ENCODE results near the gene ETV3L.
"Not testable (repeated sequence)": the region's sequence is repeated elsewhere in the genome, so short reads cannot be mapped to it uniquely, and the experiment has no call there.

ETV3L gene

DNA sequence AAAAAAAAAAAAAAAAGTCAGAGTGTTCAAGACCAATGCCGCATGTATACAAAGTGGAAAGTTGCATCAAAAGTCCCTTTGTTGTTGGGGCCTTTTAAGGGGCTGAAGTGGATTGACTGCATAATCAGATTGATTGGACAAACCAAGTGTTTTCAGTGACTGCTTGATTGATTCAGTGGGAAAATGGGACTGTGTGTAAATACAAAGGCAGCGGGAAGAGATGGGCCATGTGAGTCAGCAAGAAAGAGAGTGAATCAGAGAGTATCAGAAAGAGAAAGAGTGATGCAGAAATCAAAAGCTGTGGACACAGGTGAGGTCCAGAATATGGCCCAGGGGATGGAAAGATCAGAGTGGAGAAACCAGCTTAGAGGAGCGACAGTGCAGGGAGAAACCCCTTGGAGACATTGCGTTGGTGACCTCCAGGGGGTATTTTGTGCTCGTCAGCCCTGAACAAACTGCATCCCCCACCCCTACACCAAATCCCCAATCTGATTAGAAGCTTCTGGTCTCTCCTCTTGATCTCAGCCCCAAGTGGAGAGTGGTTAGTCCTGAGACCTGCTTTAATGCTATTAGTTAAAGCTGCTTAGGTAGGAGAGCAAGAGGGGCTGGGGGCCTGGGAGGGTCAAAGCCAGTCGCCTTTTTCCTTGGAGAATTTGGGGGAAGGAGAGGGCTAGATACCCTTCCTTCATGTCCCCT, 5.1 kb upstream of the ETV3L start:
- no peak for DNase-seq

DNA sequence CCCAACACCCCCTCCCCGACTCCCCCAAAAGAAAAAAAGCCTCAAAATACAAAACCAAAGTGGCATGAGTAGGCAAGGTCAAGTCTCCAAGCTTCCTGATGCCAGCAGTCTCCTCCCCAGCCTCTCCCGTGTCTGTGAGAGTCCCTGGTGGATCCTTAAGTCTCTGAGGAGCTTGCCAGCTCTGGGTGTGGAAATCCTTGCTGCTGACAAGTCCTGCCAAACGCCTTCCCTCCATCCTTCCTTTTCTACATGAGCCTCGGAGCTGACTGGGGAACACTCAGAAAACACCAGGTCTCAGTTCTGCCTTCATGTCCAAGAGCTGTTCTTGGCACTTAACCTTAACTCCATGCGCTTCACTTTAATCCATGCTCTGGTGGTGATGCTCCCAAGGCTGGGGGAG, 3.7 kb upstream of the ETV3L start:
- no peak for DNase-seq

DNA sequence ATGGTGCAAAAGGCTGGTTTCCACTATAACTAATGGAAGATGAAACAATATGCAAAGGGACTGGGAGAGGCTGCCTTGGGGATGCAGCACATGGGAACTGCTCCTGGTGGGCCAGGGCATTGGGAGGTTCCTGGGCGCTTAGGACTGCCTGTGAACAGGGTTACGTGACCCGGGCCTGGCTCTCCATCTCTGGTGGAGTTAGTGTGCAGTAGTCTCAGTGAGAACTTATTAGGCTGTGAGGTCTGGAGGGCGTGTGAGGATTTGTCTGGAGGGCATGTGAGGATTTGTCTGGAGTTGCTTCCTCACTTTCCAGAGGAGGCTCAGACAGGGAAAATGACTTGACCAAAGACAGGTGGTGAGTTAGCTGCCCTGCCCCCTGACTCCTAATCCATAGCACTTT, 1.5 kb upstream of the ETV3L start:
- DNase-seq, result no peak

DNA sequence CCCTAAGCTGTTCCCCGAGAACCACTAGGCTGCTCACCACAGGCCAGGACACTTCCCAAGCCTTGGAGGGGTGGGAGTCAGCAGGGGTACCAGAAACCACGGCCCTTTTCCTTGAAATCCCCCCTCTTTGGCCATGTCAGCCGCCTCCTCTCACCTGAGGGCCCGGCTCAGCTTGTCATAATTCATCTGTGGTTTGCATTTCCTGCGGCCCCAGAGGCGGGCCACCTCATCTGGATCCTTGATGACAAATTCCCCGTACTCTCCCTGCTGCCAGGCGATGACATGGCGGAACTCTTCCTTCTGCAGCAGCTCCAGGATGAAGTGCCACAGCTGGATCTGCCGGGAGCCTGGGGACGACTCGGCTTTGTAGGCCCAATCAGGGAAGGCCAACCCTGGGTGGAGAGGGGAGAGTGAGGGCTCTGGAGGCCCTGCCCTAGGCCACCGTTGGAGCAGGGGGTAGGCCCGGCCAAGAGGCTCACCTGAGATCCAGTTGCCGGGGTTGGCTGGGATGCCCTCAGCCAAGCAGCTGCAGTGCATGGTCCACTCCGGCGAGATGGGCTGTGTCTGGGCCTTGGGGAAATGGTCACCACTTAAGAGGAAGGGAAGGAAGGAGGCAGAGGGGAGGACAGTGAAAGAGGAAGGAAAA, 498 bp downstream of the ETV3L start:
- not testable (repeated sequence) for DNase-seq

DNA sequence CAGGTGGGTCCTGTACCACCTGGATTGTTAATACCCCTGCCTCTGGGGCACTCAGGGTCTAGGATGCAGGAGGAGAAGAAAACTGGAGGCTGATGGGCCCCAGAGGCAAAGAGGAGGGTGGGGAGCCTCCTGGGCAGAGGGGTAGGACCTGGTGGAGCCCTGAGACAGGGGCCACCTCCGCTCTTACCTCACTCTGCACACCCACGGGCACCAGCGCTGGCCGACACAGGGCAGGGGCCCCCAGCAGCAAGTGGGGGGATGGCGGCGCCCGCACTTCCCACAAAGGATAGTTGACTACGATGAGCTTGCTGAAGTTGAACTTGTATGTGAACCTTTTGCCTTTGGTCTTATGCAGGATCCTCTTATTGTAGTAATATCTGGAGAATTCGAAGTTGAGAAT, 1.1 kb downstream of the ETV3L start:
- no peak for DNase-seq

DNA sequence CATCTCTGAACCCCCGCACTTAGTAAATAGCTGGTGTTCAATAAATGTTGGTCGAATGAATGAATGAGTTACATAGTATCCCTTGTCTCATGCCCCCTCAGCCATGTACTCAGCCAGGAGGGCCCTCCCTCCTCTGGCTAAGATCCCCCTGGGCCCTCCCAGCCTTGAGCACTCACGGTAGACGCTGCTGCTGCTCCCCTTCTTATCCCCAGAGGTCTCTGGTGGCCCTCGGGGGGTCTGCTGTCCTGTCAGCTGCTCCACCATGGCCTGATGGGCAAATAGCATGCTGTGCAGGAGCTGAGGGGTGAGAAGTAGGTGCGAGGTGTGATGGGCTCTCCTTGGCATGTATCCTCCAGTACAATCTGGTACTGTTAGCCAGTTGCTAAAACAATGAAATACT, 1.9 kb downstream of the ETV3L start:
- no peak for DNase-seq

DNA sequence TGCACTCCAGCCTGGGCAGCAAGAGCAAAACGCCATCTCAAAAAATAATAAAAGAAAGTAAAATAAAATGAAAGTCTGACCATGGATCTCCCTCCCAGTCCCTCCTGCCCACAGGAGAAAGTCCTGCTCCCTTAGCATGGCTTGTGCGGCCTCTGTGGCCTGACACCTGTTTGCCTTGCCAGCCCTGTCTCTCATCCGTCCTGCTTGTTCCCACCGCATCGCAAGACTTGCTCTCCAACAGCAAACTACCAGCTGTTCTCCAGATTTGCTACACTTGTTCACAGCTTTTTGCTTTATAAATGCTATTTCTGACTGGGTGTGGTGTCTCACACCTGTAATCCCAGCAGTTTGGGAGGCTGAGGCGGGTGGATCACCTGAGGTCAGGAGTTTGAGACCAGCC, 2.7 kb downstream of the ETV3L start:
- DNase-seq, result no peak

DNA sequence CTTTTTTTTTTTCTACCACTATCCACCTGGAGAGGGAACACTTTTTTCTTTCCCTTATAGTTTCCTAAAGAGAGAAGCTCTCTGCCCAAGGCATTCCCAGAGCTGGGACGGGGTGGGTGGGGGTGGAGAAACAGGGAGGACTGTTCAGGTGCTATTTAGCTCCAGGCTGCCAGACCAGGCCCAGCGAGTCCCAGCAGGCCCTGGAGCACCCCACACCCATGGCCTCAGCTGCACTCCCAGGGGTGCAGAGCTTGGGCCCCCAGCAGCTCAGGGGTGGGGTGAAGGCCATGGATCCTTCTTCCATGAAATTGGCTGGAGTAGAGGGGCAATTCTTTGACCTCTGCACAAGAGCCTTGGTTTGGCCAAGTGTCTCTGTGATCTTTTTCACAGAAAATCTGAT, 4.1 kb downstream of the ETV3L start:
- DNase-seq, result no peak

DNA sequence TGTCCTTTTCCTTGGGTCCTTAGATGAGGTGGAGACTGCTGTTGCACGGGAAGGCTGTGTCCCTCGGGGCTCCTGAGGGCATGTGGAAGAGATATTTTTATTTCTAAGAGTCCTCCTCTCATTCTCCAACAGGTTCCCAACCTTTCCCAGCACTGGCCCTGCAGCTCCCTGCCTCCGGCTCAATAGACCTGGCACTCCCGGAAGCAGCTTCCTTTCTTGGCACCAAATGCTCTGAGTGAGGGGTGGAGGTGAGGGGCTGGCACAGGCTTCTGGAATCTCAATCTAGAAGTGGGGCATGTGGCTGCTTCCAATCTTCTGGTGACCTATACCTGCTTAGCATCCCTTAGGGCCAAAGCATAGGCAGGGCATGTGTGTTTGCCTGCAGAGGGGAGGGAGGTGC, 4.5 kb downstream of the ETV3L start:
- DNase-seq, result no peak

DNA sequence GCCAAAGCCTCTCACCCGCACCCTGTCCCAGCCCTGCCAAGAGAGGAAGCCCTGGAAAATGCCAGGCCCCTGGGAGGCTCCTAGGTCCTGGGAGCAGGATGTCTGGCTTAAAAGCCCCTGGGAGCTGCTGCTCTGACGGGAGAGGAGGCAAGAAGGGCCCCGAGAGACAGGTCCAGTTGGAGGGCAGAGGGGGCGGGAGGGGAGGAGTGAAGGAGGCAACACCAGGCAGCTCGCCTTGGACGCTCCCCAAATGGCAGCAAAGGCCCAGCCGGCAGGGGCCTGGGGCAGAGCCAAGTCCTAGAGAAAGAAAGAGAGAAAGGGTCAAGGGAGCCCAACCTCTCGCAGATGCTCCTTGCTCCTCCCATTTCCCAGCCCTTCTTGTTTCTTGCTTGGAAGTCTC, 6.8 kb downstream of the ETV3L start:
- DNase-seq, result no peak

DNA sequence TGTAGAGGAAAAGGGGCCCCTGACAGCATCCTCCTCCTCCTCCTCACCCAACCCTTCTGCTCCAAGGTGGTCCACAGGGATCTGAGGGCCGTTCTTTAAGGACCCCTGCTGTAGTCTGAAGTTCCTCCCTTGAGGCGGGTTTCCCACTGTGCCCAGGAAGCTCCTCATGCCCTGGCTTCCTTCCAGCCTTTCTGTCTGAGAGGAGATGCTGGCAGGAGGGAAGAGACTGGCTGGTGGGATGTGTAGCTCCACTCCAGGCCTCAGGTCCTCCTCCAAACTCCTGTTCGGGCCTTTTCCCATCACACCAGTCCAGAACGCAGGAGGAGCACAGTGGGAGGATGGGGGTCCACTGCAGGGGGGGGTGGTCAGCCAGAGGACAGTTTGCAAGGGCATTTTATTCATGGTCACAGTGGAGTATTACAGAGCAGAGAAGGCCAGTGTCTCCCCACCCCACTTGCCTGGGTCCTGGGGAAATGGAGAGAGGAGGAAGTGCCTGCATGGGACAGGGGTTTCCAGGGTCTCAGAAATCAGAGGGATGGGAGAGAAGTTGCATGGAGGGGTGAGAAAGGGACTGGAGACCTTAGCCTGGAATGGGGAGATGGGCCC, 7.8 kb downstream of the ETV3L start:
- no peak for DNase-seq

DNA sequence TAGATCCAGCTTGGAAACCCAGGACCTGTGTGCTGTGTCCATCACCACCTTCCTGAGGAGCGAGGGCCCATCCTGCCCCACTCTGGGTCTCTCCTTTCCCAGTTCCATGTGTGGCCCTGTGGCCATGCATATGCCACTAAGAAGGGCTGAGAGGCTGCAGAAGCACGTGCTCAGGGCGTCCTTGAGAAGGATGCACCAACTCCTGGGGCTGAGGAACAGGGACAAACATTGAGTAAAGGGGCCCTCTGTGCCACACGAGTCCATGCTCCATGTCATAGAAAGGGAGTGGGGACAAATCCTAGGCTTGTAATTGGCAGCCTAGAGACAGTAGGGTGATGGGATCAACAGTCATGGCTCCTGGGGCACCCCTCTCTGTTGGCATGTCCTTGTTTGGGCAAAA, 8.4 kb downstream of the ETV3L start:
- DNase-seq, result no peak

DNA sequence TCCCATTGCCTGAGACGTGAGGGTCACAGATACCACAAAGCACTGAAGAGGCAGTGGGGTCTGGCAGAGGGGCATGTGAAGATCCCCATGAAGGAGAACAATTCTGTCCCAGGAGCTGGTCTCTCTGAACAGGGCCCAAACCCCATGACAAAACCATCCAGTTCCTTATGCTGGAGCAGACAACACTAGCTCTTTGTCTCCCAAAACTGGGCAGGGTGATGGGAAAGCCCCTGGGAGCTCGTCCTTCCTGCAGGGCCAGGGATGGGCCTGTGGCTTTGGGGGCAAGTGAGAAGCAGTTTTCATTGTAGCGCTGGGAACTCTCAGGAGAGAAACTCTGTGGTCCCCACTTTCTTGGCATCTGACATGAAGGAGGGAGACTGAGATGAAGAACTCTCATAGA, 8.8 kb downstream of the ETV3L start:
- no peak for DNase-seq

DNA sequence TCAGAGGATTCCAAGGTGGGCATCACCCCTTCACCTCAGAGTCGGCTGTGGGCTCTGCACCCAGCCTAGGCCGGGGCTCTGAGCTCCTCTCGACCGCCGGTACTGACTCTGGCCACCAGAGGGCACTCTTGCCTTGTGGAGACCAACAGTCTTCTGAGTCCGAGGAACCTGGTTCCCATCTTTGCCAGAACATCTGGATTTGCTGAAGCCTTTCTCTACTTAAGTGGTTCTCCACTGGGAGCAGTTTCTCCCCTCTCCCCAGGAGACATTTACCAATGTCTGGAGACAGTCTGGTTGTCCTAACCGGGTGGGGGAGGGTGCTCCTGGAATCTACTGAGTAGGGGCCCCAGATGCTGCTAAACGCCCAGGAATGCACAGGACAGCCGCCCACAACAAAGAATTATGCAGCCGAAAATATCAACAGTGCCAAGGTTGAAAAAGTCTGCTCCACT, 9.4 kb downstream of the ETV3L start:
- peak; percentile 82 for DNase-seq

DNA sequence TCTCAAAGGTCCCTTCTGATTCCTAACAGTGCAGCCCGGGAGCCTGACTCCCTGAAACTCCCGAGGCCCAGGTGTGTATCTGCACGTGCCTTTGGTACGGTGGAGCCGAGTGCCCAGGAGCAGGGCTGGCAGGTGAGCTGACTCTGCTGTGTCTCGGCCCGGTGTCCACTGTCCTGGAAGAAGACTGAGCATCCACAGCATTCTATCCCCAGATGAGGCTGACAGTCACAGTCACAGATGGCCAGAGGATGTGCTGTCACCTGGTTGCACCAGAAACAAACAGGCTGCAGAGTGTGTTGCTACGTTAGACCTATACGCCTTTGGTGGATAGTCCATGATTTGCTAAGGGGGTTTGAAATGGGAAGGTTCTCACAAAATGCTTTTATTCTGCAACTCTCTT, 9.8 kb downstream of the ETV3L start:
- no peak for DNase-seq

DNA sequence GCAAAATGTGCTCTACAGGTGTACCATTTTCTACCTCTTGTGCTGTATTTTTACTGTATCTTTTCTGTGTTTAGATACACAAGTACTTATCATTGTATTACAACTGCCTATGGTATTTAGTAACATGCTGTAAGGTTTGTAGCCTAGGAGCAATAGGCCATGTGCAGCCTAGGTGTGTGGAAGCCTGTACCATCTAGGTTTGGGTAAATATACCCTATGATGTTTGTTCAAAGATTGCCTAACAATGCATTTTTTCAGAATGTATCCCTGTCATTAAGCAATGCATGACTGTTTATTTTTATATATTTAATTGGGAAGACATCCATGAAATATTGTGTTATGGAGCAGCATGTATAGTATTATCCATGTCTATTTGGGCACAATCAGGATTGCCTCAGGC, 11.0 kb downstream of the ETV3L start:
- DNase-seq, result no peak

DNA sequence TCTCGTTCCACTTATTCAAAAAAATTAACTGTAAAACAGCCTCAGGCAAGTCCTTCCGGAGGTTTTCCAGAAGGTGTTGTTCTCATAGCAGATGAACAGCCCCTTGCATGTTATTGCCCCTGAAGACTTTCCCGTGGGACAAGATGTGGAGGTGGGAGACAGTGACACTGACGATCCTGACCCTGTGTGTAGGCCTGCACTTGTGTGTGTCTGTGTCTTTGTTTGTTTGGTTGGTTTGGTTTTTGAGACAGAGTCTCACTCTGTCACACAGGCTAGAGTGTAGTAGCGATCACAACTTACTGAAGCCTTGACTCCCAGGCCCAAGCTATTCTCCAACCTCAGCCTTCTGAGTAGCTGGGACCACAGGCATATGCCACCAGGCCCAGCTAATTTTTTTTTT, 12.6 kb downstream of the ETV3L start:
- no peak for DNase-seq

DNA sequence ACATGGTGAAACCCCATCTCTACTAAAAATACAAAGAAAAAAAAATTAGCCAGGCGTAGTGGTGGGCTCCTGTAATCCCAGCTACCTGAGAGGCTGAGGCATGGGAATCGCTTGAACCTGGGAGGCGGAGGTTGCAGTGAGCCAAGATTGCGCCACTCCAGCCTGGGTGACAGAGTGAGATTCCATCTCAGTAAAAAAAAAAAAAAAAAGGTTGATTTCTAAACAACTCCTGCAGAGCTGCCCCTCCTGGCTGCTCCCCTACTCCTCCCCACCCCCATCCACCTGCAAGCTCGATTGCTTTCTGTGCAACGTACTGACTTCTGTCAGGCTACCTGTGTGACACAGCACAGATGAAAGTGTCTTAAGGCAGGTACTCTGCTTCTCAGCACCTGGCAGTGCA, 13.3 kb downstream of the ETV3L start:
- no peak for DNase-seq

DNA sequence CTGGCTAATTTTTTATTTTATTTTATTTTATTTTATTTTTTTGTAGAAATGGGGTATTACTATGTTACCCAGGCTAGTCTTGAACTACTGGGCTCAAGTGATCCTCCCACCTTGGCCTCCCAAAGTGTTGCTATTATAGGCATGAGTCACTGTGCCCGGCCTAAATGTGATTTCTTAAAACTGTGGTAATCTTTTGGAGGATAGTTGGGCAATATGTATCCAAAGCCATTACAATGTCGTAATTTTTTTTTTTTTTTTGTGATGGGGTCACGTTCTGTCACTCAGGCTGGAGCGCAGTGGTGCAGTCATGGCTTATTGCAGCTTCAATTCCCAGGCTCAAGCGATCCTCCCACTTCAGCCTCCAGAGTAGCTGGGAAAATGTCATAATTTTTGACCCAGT, 14.2 kb downstream of the ETV3L start:
- DNase-seq, result no peak

DNA sequence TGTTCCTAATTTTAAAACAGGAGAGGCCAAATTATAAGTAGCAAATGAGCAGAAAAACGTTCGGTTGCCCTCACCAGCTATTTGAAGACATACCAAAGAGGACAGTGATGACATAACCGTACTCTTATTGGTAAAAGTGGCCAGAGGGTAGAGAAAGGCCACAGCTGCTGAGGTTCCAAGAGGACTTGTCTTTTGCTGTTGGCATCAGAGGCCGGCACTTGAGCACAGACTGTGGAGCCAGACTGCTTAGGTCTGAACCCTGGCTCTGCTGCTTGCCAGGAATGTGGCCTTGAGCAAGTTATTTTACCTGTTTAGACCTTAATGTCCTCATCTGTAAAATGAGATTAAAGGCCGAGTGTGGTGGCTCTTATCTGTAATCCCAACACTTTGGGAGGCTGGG, 14.9 kb downstream of the ETV3L start:
- no peak for DNase-seq

DNA sequence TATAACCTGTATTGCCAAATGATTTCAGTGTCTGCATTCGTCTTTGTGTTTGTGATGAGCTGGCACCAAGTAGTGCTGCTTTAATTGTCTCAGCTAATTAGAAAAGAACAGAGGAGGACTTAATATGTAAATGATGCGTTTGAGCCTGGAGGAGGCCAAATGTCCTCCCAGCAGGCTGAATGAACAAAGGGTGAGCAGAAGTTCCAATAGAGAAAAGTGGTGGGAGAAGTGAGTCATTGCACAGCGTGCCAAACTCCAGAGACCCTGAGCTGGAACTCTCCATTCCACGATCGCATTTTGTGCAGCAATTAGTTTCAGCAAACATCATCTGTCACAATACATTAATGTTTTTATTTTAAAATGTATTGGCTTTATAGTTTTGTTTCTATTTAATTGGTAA, 17.9 kb downstream of the ETV3L start:
- DNase-seq, result no peak

DNA sequence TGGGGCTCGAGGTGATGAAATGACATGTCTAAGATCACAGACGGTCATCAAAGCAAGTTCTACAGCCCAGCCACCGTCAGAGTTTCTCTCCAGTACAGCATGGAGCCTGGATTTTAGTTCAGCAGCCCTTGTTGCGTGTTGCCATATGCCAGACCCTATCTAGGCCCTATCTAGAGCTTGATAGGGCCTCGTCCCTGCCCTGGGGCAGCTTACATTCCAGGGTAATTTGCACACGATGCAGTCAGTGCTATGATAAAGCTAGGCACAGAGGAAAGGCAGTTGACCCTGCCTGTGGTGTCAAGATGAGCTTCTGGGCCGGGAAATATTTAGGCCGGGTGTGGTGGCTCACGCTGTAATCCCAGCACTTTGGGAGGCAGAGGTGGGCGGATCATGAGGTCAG, 18.9 kb downstream of the ETV3L start:
- no peak for DNase-seq

DNA sequence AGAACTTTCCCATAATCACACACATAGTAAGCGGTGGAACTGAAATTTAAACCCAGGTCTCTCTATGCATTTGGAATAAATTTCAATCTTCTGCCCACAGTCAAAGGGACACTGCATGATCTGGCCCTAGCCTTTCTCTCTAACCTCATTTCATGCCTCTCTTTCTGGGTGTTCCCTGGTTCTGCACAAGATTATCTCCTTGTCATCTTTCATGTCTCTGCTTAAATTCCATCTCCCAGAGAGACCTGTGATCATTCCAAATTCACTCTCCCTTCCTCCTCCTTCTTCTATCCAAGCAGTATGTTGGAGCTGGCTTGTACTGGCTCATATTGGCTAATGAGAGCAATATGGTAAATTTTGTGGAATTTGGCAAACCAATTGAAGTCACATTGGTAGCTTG, 22.2 kb downstream of the ETV3L start:
- DNase-seq, result no peak

DNA sequence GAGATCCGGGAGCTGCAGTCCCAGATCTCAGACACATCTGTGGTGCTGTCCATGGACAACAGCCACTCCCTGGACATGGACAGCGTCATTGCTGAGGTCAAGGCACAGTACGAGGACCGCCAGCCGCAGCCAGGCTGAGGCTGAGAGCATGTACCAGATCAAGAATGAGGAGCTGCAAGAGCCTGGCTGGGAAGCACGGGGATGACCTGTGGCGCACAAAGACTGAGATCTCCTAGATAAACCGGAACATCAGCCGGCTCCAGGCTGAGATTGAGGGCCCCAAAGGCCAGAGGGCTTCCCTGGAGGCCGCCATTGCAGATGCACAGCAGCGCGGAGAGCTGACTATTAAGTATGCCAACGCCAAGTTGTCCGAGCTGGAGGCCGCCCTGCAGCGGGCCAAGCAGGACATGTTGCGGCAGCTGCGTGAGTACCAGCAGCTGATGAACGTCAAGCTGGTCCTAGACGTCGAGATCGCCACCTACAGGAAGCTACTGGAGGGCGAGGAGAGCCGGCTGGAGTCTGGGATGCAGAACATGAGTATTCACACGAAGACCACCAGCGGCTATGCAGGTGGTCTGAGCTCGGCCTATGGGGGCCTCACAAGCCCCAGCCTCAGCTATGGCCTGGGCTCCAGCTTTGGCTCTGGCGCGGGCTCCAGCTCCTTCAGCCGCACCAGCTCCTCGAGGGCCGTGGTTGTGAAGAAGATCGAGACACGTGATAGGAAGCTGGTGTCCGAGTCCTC, 25.5 kb downstream of the ETV3L start:
- peak; percentile 31 to 46 for DNase-seq

Measured in CD4-positive, alpha-beta T cell treated with Interleukin-4 for 1 hour (primary cell).